ENCODE measurements around the gene MPDU1. TPM values are rescaled to one million over a fixed set of nuclear protein-coding genes. Genes with fewer than 3 reads are reported as not detected.

The MPDU1 gene
- total RNA-seq, 2 experiments from 2014 or later = 50.9 to 51.4 TPM

DNA sequence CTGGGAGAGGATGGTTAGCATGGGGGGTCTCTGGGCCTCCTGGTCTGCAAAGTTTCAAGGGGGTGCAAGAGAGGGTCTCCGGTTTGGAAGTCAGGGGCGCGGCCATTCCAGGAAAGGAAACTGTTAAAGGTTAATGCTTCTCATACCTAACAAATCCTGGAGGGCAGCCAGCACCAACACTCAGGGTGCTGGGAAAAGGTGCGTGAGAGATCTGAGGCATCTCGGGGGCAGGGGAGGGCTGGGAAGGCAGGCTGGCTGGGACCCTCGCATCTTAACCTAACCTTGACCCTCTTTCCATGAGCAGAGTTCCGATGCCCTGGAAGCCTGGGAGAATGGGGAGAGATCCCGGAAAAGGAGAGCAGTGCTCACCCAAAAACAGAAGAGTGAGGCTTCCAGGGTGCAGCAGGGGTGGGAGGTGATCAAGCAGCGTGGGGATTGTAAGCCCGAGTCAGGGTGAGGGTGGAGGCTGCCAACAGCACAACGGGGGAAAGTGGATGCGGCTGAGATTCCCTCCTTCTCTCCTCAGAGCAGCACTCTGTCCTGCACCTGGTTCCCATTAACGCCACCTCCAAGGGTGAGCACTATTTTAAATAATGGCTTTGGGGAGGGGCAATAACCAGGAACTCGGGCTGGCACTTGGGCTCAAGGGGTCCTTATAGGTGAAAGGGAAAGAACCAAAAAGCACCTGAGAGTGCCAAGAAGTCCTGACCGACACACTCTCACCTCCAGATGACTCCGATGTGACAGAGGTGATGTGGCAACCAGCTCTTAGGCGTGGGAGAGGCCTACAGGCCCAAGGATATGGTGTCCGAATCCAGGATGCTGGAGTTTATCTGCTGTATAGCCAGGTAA lies 24.1 kb upstream of the MPDU1 start:
- H3K36me3 Mint-ChIP-seq (ENCODE audit: low read depth) = peaks cover 23% of the 10 kb centered on the region
- H3K4me1 Mint-ChIP-seq (ENCODE audit: low read depth) = peaks cover 59% of the 10 kb centered on the region
- no peaks in the 10 kb centered on the region for H3K27me3 Mint-ChIP-seq
- intact Hi-C loops (cut with micrococcal nuclease) = loop anchor here (5.0 to 10.0 kb wide), 3 partner anchors 37 to 205 kb away; partner anchors contain the start of genes FGF11, KCTD11, TMEM102 and TMEM95
- TF ChIP-seq, protein P1, sequence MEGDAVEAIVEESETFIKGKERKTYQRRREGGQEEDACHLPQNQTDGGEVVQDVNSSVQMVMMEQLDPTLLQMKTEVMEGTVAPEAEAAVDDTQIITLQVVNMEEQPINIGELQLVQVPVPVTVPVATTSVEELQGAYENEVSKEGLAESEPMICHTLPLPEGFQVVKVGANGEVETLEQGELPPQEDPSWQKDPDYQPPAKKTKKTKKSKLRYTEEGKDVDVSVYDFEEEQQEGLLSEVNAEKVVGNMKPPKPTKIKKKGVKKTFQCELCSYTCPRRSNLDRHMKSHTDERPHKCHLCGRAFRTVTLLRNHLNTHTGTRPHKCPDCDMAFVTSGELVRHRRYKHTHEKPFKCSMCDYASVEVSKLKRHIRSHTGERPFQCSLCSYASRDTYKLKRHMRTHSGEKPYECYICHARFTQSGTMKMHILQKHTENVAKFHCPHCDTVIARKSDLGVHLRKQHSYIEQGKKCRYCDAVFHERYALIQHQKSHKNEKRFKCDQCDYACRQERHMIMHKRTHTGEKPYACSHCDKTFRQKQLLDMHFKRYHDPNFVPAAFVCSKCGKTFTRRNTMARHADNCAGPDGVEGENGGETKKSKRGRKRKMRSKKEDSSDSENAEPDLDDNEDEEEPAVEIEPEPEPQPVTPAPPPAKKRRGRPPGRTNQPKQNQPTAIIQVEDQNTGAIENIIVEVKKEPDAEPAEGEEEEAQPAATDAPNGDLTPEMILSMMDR (IDR thresholded peaks at IDR 0.05) = no peak
- POLR2A ChIA-PET = interaction anchor here (0.7 to 5.3 kb wide), 23 partner anchors 7 to 208 kb away, joined by 3 to 100 read pairs (median 6); partner anchors contain the start of genes CD68, POLR2A, SOX15 and TP53
- H3K4me3 Mint-ChIP-seq = peak overlapping the region; percentile 85
- ATAC-seq (no peak), DNase-seq (peak; percentile 2)
- H3K27ac Mint-ChIP-seq = peak overlapping the region; percentile 91
- H3K9me3 Mint-ChIP-seq = no peaks in the 10 kb centered on the region
- CTCF ChIA-PET = interaction anchor here (0.8 to 7.9 kb wide), 36 partner anchors 11 to 238 kb away, joined by 3 to 186 read pairs (median 8); partner anchors contain the start of genes ACAP1, FXR2, MPDU1 and PLSCR3

DNA sequence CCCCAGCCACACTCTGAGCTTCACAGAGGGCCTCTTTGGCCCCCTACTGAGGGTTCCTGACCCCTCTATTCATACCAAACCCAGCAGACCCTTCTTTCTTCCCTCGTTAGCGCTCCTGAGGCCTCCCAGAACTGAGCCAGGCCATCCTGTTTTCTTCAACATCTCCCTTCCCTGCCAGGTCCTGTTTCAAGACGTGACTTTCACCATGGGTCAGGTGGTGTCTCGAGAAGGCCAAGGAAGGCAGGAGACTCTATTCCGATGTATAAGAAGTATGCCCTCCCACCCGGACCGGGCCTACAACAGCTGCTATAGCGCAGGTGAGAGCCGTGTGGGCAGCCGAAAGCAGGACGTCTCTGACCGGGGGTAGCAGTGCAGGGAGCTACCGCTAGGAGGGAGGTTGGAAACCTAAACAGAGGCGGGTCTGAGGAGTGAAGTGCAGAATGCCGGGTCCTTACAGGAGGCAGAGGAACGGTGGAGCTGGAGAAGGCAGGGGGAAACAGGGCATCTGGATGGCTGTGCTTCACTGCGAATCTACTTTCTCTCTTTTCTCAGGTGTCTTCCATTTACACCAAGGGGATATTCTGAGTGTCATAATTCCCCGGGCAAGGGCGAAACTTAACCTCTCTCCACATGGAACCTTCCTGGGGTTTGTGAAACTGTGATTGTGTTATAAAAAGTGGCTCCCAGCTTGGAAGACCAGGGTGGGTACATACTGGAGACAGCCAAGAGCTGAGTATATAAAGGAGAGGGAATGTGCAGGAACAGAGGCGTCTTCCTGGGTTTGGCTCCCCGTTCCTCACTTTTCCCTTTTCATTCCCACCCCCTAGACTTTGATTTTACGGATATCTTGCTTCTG lies 23.3 kb upstream of the MPDU1 start:
- Mint-ChIP-seq H3K4me3 (peak overlapping the region; percentile 85), H3K4me1 (ENCODE audit: low read depth) (peaks cover 55% of the 10 kb centered on the region), H3K27me3 (no peaks in the 10 kb centered on the region), H3K27ac (peak overlapping the region; percentile 91), H3K36me3 (ENCODE audit: low read depth) (peaks cover 30% of the 10 kb centered on the region), H3K9me3 (no peaks in the 10 kb centered on the region)
- ATAC-seq (peak; percentile 40), DNase-seq (peak; percentile 80)
- intact Hi-C loops (cut with micrococcal nuclease) = loop anchor here (5.0 to 10.0 kb wide), 3 partner anchors 38 to 206 kb away; partner anchors contain the start of genes FGF11, KCTD11, TMEM102 and TMEM95
- ChIA-PET POLR2A (interaction anchor here (0.6 to 5.3 kb wide), 33 partner anchors 8 to 250 kb away, joined by 3 to 100 read pairs (median 6); partner anchors contain the start of genes CD68, GPS2, POLR2A and TNFSF12), CTCF (interaction anchor here (0.6 to 7.9 kb wide), 62 partner anchors 8 to 514 kb away, joined by 3 to 186 read pairs (median 5); partner anchors contain the start of genes ACAP1, FXR2, MPDU1 and PLSCR3)
- TF ChIP-seq, protein P1 (IDR thresholded peaks at IDR 0.05) = no peak

DNA sequence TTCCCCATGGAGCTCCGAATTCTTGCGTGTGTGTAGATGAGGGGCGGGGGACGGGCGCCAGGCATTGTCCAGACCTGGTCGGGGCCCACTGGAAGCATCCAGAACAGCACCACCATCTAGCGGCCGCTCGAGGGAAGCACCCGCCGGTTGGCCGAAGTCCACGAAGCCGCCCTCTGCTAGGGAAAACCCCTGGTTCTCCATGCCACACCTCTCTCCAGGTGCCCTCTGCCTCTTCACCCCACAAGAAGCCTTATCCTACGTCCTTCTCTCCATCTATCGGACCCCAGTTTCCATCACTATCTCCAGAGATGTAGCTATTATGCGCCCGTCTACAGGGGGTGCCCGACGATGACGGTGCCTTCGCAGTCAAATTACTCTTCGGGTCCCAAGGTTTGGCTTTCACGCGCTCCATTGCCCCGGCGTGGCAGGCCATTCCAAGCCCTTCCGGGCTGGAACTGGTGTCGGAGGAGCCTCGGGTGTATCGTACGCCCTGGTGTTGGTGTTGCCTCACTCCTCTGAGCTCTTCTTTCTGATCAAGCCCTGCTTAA lies 22.6 kb upstream of the MPDU1 start:
- Mint-ChIP-seq H3K4me1 (ENCODE audit: low read depth) (peaks cover 52% of the 10 kb centered on the region), H3K27me3 (no peaks in the 10 kb centered on the region), H3K9me3 (no peaks in the 10 kb centered on the region), H3K36me3 (ENCODE audit: low read depth) (peaks cover 35% of the 10 kb centered on the region), H3K4me3 (peak overlapping the region; percentile 85), H3K27ac (peak overlapping the region; percentile 91)
- TF ChIP-seq, protein P1 (IDR thresholded peaks at IDR 0.05) = peak; percentile 79
- peak; percentile 93 for DNase-seq
- ChIA-PET CTCF (interaction anchor here (0.6 to 7.9 kb wide), 62 partner anchors 9 to 515 kb away, joined by 3 to 186 read pairs (median 5); partner anchors contain the start of genes ACAP1, FXR2, MPDU1 and PLSCR3), POLR2A (interaction anchor here (0.6 to 5.3 kb wide), 34 partner anchors 9 to 251 kb away, joined by 3 to 100 read pairs (median 6); partner anchors contain the start of genes CD68, GPS2, POLR2A and TNFSF12)
- intact Hi-C loops (cut with micrococcal nuclease) = loop anchor here (5.0 to 10.0 kb wide), 3 partner anchors 39 to 206 kb away; partner anchors contain the start of genes FGF11, KCTD11, TMEM102 and TMEM95
- peak; percentile 76 for ATAC-seq

DNA sequence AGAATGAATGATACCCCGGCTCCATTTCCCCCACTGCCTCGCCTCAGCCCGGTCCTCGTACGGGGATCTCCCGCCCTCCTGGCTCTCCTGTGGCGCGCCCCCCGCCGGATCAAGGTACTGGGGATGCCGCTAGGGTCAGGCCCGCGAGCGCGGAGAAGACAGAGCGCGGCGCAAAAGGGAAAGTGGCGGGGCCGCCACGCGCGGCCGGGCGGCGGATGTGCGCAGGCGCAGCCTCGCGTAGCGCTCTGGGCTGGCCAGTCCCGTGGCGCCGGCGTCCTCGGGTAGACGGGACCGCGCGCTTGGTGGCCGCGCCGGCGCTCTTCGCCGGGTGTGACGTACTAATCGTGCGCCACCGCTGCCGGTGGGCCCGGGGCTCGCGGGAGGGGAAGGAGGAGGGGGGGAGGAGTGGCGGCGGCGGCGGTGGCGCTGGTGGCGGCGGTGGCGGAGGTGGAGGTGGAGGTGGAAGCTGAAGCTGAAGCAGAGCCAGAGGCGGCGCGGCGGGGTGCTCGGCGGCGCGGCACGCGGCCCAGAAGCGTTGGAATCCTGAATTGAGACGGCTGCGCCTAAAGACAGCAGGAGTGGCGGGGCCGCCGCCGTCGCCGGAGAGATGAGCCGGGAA lies 22.0 kb upstream of the MPDU1 start, which contains the start of gene SENP3:
Gene SENP3 (plus strand): TSS at position 331 of the 619 bp plus-strand sequence. CDS start 1,158 bp downstream, outside the sequence.
- intact Hi-C loops (cut with micrococcal nuclease) = loop anchor here (5.0 to 10.0 kb wide), 3 partner anchors 39 to 207 kb away; partner anchors contain the start of genes FGF11, KCTD11, TMEM102 and TMEM95
- TF ChIP-seq, protein P1 (IDR thresholded peaks at IDR 0.05) = no peak
- Mint-ChIP-seq H3K4me3 (peak within 1 kb of the TSS; percentile 85), H3K27me3 (no peaks in the 10 kb centered on the region), H3K9me3 (no peaks in the 10 kb centered on the region), H3K4me1 (ENCODE audit: low read depth) (peaks cover 49% of the 10 kb centered on the region), H3K27ac (peak within 1 kb of the TSS; percentile 91), H3K36me3 (ENCODE audit: low read depth) (peaks cover 37% of the 10 kb centered on the region)
- peak; percentile 83 for ATAC-seq
- DNase-seq = peak; percentile 90
- ChIA-PET POLR2A (interaction anchor here (0.8 to 5.3 kb wide), 29 partner anchors 9 to 252 kb away, joined by 3 to 100 read pairs (median 6); partner anchors contain the start of genes ACAP1, CD68, GPS2 and POLR2A), CTCF (interaction anchor here (0.8 to 7.9 kb wide), 41 partner anchors 9 to 516 kb away, joined by 3 to 186 read pairs (median 8); partner anchors contain the start of genes MPDU1, PLSCR3, POLR2A and TMEM102)

All from activated CD8-positive, alpha-beta T cell treated with anti-CD3 and anti-CD28 coated beads for 36 hours (primary cell).